ENCODE measurements around the gene HCK. TPM values are rescaled to one million over a fixed set of nuclear protein-coding genes. Genes with fewer than 3 reads are reported as not detected.

Gene HCK
- polyA plus RNA-seq, 1 experiment, result not detected

GRCh38 chr20:32149566-32150170 lies 97.6 kb downstream of the HCK start:
- ChIA-PET CTCF (interaction anchor here (1.4 kb wide), 1 partner anchor 59 kb away, joined by 3 read pairs; no protein-coding TSS in a partner anchor), POLR2A (no interaction called here)
- no peak for TF ChIP-seq CTCF (IDR thresholded peaks at IDR 0.05; ENCODE audit: low read depth, low read length)
- DNase-seq (ENCODE audit: low read depth, low spot score), result no peak
- Histone ChIP-seq H3K9me3 (ENCODE audit: control insufficient read depth, insufficient read depth, low read length) (no peaks in the 10 kb centered on the region), H3K27me3 (ENCODE audit: control insufficient read depth, insufficient read depth, low read length) (no peaks in the 10 kb centered on the region), H3K27ac (ENCODE audit: low read depth, low read length) (no peak overlapping the region), H3K4me3 (ENCODE audit: low read depth, low read length) (no peak overlapping the region)

GRCh38 chr20:32150291-32150848 lies 98.3 kb downstream of the HCK start:
- Histone ChIP-seq H3K27me3 (ENCODE audit: control insufficient read depth, insufficient read depth, low read length) (no peaks in the 10 kb centered on the region), H3K4me3 (ENCODE audit: low read depth, low read length) (no peak overlapping the region), H3K9me3 (ENCODE audit: control insufficient read depth, insufficient read depth, low read length) (no peaks in the 10 kb centered on the region), H3K27ac (ENCODE audit: low read depth, low read length) (no peak overlapping the region)
- ChIA-PET CTCF (interaction anchor here (1.4 kb wide), 1 partner anchor 59 kb away, joined by 3 read pairs; no protein-coding TSS in a partner anchor), POLR2A (no interaction called here)
- no peak for TF ChIP-seq CTCF (IDR thresholded peaks at IDR 0.05; ENCODE audit: low read depth, low read length)
- DNase-seq (ENCODE audit: low read depth, low spot score), result no peak

Small RNAs within 50 kb of the gene (small RNA-seq; reads per million reads assigned to genes)
- not detected for gene RNA5SP481 (ENCODE audit: insufficient read length, low read depth)
- not detected for gene RNA5SP482 (ENCODE audit: insufficient read length, low read depth)

Other genes starting within 250 kb of the HCK start
- not detected in 2 replicates for gene MYLK2, start 232.9 kb upstream of the HCK start, polyA plus RNA-seq (2011; rRNA removed)
- gene FOXS1, start 206.6 kb upstream of the HCK start, polyA plus RNA-seq (2011; rRNA removed), result not detected in 2 replicates
- not detected in 2 replicates for gene DUSP15, start 181.7 kb upstream of the HCK start, polyA plus RNA-seq (2011; rRNA removed)
- not detected in 2 replicates for gene TTLL9, start 181.6 kb upstream of the HCK start, polyA plus RNA-seq (2011; rRNA removed)
- 13.1 and 13.2 TPM in 2 replicates for gene PDRG1, start 100.2 kb upstream of the HCK start, polyA plus RNA-seq (2011; rRNA removed)
- gene XKR7, start 84.1 kb upstream of the HCK start, polyA plus RNA-seq (2011; rRNA removed), result not detected in 2 replicates
- gene CCM2L, start 41.8 kb upstream of the HCK start, polyA plus RNA-seq (2011; rRNA removed), result not detected in 2 replicates
- gene TM9SF4, start 57.5 kb downstream of the HCK start, polyA plus RNA-seq (2011; rRNA removed), result 75.6 and 83.9 TPM in 2 replicates
- gene PLAGL2, start 155.5 kb downstream of the HCK start, polyA plus RNA-seq (2011; rRNA removed), result 5.9 and 8.9 TPM in 2 replicates
- gene POFUT1, start 155.6 kb downstream of the HCK start, polyA plus RNA-seq (2011; rRNA removed), result 40.2 and 43.6 TPM in 2 replicates
- 28.7 and 30.5 TPM in 2 replicates for gene KIF3B, start 225.4 kb downstream of the HCK start, polyA plus RNA-seq (2011; rRNA removed)